HepG2 (cell line): ENCODE results near the gene TMOD3. TPM values are rescaled to one million over a fixed set of nuclear protein-coding genes. Genes with fewer than 3 reads are reported as not detected.

Source experiments
- AHR ChIP-seq: IDR thresholded peaks from 2 replicates; pipeline ENCODE4 v1.6.1; 2018; ENCODE audit warnings: missing genetic modification reagents, missing compliant biosample characterization
- E2F5 ChIP-seq: sonication (generic); formaldehyde crosslinking; conservative IDR thresholded peaks from 2 replicates; pipeline ENCODE4 v1.4.0; 2020; ENCODE audit warnings: missing genetic modification reagents
- FOSL1 ChIP-seq: sonication (generic); formaldehyde crosslinking; IDR thresholded peaks from 2 replicates; pipeline ENCODE4 v1.9.0; 2021; ENCODE audit warnings: missing genetic modification reagents, borderline replicate concordance
- HNF1B ChIP-seq: sonication (generic); formaldehyde crosslinking; IDR thresholded peaks from 2 replicates; pipeline ENCODE4 v1.5.1; 2020; ENCODE audit warnings: mild to moderate bottlenecking, moderate library complexity, missing genetic modification reagents
- IRF9 ChIP-seq: sonication (generic); formaldehyde crosslinking; IDR thresholded peaks from 2 replicates; pipeline ENCODE4 v1.8.0; 2022; ENCODE audit warnings: missing genetic modification reagents, mild to moderate bottlenecking, borderline replicate concordance
- KLF15 ChIP-seq: sonication (generic); formaldehyde crosslinking; IDR thresholded peaks from 2 replicates; pipeline ENCODE4 v1.8.1; 2023; ENCODE audit warnings: borderline replicate concordance, mild to moderate bottlenecking, inconsistent platforms, missing genetic modification reagents, mixed read lengths
- NAIF1 ChIP-seq: sonication (generic); formaldehyde crosslinking; IDR thresholded peaks from 2 replicates; pipeline ENCODE4 v1.5.0; 2020; ENCODE audit warnings: mild to moderate bottlenecking, missing genetic modification reagents, borderline replicate concordance
- NR2C2 ChIP-seq: sonication (generic); formaldehyde crosslinking; IDR thresholded peaks from 2 replicates; pipeline ENCODE4 v1.4.0; 2020; ENCODE audit warnings: missing genetic modification reagents, mild to moderate bottlenecking, moderate library complexity, borderline replicate concordance
- RARG ChIP-seq: sonication (generic); formaldehyde crosslinking; IDR thresholded peaks from 2 replicates; pipeline ENCODE4 v1.4.0; 2020; ENCODE audit warnings: low read depth, mild to moderate bottlenecking, missing genetic modification reagents
- SPEN ChIP-seq: sonication (generic); formaldehyde crosslinking; IDR thresholded peaks from 2 replicates; pipeline ENCODE4 v1.5.1; 2020; ENCODE audit warnings: low read depth, mild to moderate bottlenecking, missing genetic modification reagents
- TOE1 ChIP-seq: sonication (generic); formaldehyde crosslinking; IDR thresholded peaks from 2 replicates; pipeline ENCODE4 v1.4.0; 2020; ENCODE audit warnings: mild to moderate bottlenecking, missing genetic modification reagents
- ZFP62 ChIP-seq: sonication (generic); formaldehyde crosslinking; IDR thresholded peaks from 2 replicates; pipeline ENCODE4 v1.4.0; 2020; ENCODE audit warnings: missing genetic modification reagents
- ZKSCAN1 ChIP-seq: fragments of 150-350 bp; IDR thresholded peaks from 2 replicates; pipeline ENCODE4 v1.6.1; 2014; ENCODE audit warnings: low read length
- ZMAT5 ChIP-seq: sonication (generic); formaldehyde crosslinking; IDR thresholded peaks from 2 replicates; pipeline ENCODE4 v1.5.0; 2020; ENCODE audit warnings: mild to moderate bottlenecking, low read depth, missing genetic modification reagents, borderline replicate concordance
- ZNF124 ChIP-seq: sonication (generic); formaldehyde crosslinking; IDR thresholded peaks from 2 replicates; pipeline ENCODE4 v1.4.0; 2020; ENCODE audit warnings: missing genetic modification reagents
- ZNF160 ChIP-seq: sonication (generic); formaldehyde crosslinking; IDR thresholded peaks from 2 replicates; pipeline ENCODE4 v1.8.0; 2022; ENCODE audit warnings: mild to moderate bottlenecking, inconsistent platforms, missing genetic modification reagents
- ZNF234 ChIP-seq: sonication (generic); formaldehyde crosslinking; conservative IDR thresholded peaks from 2 replicates; pipeline ENCODE4 v1.5.1; 2020; ENCODE audit warnings: mild to moderate bottlenecking, missing genetic modification reagents
- ZNF260 ChIP-seq: sonication (generic); formaldehyde crosslinking; IDR thresholded peaks from 2 replicates; pipeline ENCODE4 v1.4.0; 2020; ENCODE audit warnings: missing genetic modification reagents, low read depth, mild to moderate bottlenecking, borderline replicate concordance
- ZNF3 ChIP-seq: IDR thresholded peaks from 2 replicates; pipeline ENCODE4 v1.7.0; 2017; ENCODE audit warnings: inconsistent platforms
- ZNF510 ChIP-seq: sonication (generic); formaldehyde crosslinking; IDR thresholded peaks from 2 replicates; pipeline ENCODE4 v1.4.0; 2020; ENCODE audit warnings: low read depth, mild to moderate bottlenecking, missing genetic modification reagents
- ZNF580 ChIP-seq: IDR thresholded peaks from 2 replicates; pipeline ENCODE4 v1.6.1; 2016; ENCODE audit warnings: low read depth, borderline replicate concordance
- polyA plus RNA-seq, 8 experiments: library from polyadenylated mRNA; depleted of rRNA in 3 of 8; stranded (reverse) in 7 of 8; unstranded in 1 of 8; fragments of >200 nt; fragmentation: Illumina TruSeq in 4 of 8; extraction: Trizol in 4 of 8; gene quantifications; 2 replicates each; pipeline versions ENCODE4 v1.2.1 to v1.2.3, GENCODE V29; 2011 to 2016; ENCODE audit warnings: low read depth in 4 of 8, missing spikeins in 1 of 8, mixed read lengths in 1 of 8; ENCODE audit not compliant: insufficient read depth in 1 of 8
- total RNA-seq, 5 experiments: library from RNA; depleted of rRNA; stranded (reverse); fragments of >200 nt; fragmentation: Illumina TruSeq; extraction: Trizol; gene quantifications; 2 replicates each; pipeline ENCODE4 v1.2.3, GENCODE V29; 2016; ENCODE audit warnings: low read depth in 1 of 5
- TF ChIP-seq, protein P1 (sequence below): sonication (generic); formaldehyde crosslinking; IDR thresholded peaks from 2 replicates; pipeline ENCODE4 v1.4.0; 2020; ENCODE audit warnings: missing genetic modification reagents

Gene TMOD3
- total and polyA plus RNA-seq, 2 of the 13 experiments (the other 11 are each of a cell fraction or from before 2014, with no cell fraction given), result 5.1 to 23.2 TPM

DNA sequence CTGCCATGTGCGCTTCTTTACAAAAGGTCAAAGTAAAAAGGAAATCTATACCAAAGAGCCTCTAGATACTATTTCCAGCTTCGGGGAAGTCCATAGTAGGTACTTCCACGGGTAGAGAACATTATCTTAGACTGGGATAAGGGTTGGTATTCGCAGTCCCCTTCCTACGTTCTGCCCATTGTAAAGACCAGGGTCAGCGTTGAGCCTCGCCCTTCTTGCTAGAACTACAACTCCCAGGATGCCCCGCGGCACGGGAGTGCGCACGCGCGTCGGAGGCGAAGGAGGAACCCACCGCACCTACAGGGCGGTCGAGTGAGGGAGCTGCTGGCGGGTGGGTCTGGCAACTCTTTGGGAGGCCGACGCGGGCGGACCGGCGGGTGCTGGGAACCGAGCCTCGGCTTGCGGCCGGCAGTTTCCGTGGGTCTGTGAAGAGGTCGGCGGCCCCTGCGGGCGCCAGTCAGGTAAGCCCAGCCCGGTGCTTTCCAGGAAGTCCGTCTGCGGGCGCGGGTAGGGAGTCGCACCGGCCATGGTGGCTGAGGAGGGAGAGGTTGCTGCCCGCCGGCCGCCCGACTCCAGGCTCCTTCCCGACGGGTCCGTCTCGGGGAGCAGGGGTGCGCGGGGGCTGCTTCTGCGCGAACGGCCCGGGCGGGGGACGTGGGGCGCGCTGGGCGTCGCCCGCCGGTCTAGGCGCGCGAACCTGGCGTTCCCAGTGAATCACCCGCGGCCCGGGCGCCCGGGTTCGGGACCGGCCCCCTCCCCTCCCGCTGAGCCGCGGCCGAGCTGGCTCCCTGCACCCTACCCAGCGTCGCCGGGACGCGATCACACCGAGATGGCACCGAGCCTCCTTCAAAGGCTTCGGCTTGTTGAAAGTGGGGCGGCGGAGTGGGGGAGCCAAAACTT is at the start of gene TMOD3 (continued):
- no peak; the same call in 1 of the 2 replicates for TF ChIP-seq ZNF580 (CRISPR knock-in tag)
- no peak for TF ChIP-seq ZFP62 (CRISPR knock-in tag)
- no peak for TF ChIP-seq ZNF3
- no peak for TF ChIP-seq ZNF260 (CRISPR knock-in tag)
- TF ChIP-seq AHR (CRISPR knock-in tag), result no peak
- peak; percentile 31; the same call in 1 of the 2 replicates for TF ChIP-seq NR2C2 (CRISPR knock-in tag)
- TF ChIP-seq ZKSCAN1, result no peak
- TF ChIP-seq, protein P1, sequence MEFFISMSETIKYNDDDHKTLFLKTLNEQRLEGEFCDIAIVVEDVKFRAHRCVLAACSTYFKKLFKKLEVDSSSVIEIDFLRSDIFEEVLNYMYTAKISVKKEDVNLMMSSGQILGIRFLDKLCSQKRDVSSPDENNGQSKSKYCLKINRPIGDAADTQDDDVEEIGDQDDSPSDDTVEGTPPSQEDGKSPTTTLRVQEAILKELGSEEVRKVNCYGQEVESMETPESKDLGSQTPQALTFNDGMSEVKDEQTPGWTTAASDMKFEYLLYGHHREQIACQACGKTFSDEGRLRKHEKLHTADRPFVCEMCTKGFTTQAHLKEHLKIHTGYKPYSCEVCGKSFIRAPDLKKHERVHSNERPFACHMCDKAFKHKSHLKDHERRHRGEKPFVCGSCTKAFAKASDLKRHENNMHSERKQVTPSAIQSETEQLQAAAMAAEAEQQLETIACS (CRISPR knock-in tag), result peak; percentile 70
- TF ChIP-seq FOSL1 (CRISPR knock-in tag), result no peak
- peak; percentile 54 for TF ChIP-seq ZNF124 (CRISPR knock-in tag)
- TF ChIP-seq KLF15 (CRISPR knock-in tag), result no peak
- TF ChIP-seq ZNF510 (CRISPR knock-in tag), result no peak
- TF ChIP-seq IRF9, result peak; percentile 68; the same call in 1 of the 2 replicates
- TF ChIP-seq TOE1 (CRISPR knock-in tag), result no peak
- TF ChIP-seq HNF1B (CRISPR knock-in tag), result peak; percentile 30; the same call in 1 of the 2 replicates
- TF ChIP-seq NAIF1, result no peak
- TF ChIP-seq E2F5 (CRISPR knock-in tag), result no peak
- no peak for TF ChIP-seq ZNF160 (CRISPR knock-in tag)
- no peak for TF ChIP-seq ZNF234 (CRISPR knock-in tag)
- TF ChIP-seq SPEN (CRISPR knock-in tag), result no peak; the same call in 1 of the 2 replicates
- no peak for TF ChIP-seq RARG (CRISPR knock-in tag)
- no peak for TF ChIP-seq ZMAT5 (CRISPR knock-in tag)
